HG03354 (cell line): ENCODE measurements around the gene PXDN.
"Not testable (repeated sequence)": the region's sequence is repeated elsewhere in the genome, so short reads cannot be mapped to it uniquely, and the experiment has no call there.

ENCODE experiments used
- ATAC-seq: cut with Tn5 transposase; IDR thresholded peaks from one replicate; pipeline ENCODE4 v1.9.1; 2021; ENCODE audit warnings: mild to moderate bottlenecking; ENCODE audit not compliant: unreplicated experiment, poor library complexity, severe bottlenecking

The PXDN gene, protein sequence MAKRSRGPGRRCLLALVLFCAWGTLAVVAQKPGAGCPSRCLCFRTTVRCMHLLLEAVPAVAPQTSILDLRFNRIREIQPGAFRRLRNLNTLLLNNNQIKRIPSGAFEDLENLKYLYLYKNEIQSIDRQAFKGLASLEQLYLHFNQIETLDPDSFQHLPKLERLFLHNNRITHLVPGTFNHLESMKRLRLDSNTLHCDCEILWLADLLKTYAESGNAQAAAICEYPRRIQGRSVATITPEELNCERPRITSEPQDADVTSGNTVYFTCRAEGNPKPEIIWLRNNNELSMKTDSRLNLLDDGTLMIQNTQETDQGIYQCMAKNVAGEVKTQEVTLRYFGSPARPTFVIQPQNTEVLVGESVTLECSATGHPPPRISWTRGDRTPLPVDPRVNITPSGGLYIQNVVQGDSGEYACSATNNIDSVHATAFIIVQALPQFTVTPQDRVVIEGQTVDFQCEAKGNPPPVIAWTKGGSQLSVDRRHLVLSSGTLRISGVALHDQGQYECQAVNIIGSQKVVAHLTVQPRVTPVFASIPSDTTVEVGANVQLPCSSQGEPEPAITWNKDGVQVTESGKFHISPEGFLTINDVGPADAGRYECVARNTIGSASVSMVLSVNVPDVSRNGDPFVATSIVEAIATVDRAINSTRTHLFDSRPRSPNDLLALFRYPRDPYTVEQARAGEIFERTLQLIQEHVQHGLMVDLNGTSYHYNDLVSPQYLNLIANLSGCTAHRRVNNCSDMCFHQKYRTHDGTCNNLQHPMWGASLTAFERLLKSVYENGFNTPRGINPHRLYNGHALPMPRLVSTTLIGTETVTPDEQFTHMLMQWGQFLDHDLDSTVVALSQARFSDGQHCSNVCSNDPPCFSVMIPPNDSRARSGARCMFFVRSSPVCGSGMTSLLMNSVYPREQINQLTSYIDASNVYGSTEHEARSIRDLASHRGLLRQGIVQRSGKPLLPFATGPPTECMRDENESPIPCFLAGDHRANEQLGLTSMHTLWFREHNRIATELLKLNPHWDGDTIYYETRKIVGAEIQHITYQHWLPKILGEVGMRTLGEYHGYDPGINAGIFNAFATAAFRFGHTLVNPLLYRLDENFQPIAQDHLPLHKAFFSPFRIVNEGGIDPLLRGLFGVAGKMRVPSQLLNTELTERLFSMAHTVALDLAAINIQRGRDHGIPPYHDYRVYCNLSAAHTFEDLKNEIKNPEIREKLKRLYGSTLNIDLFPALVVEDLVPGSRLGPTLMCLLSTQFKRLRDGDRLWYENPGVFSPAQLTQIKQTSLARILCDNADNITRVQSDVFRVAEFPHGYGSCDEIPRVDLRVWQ (N-terminal part only)

DNA sequence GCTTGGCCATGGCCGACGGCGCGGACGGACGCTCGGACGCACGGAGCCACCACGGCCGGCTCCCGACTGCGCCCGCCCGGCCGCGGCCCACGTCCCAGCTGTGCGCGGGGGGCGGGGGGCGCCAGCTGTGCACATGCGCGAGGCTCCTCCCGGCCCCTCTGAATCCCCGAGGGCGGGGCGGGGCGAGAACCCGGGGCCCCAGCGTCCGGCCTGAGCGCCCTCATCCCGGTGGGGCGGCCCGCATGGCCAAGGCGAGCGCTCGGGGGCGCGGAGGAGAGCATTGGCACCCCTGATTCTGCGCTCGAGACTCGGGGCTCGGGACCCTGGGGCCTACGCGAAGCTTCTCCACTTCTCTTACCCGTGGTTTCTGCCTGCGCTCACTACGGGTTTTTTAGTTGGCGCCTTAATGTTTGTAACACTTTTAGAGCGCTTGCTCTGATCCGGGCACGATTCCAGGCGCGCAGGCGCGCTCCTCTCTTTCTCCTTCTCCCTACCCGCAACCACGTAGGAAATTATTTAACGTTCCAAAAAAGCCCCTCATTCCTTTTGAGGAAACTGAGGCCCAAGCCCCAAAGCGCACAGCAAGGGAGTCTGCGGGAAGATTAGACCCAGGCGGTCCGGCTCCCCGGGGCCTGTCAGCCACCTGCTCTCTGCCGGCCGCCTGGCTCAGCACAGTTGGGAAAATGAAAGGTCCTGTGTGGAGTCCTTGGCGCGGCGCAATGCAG, at the start of gene PXDN:
Gene PXDN, minus strand, starts transcription at position 70 of the 725 bp plus-strand sequence. Its CDS starts 60 bp downstream, at position 10.
- no peak for ATAC-seq

DNA sequence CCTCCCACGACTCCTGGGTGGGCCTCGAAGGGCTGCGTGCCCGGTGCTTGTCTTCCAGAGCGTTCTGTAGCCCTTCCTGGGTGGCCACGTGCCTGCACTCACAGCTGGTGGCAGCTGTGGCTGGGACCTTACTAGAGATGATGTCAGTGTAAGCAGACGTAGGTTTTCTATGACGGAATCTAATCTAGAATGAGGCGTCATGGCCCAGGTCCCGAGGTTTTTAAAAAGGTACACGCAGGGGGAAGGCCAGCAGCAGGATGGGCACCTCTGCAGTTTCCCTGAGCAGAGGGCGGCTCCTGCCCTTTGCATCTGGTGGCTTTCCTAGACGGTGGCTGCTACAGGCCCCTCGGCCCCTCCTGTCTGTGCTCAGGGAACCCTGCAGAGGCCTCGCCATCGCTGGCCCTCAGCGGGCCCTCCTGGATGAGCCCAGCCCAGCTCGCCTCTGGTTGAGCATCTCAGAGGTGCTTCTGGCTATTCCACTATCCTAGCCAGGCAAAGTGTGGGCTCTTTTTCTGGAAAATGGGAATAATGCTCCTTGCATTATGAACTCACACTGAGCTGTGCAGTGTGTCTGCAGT, 49.6 kb upstream of the PXDN start:
- ATAC-seq, result no peak

DNA sequence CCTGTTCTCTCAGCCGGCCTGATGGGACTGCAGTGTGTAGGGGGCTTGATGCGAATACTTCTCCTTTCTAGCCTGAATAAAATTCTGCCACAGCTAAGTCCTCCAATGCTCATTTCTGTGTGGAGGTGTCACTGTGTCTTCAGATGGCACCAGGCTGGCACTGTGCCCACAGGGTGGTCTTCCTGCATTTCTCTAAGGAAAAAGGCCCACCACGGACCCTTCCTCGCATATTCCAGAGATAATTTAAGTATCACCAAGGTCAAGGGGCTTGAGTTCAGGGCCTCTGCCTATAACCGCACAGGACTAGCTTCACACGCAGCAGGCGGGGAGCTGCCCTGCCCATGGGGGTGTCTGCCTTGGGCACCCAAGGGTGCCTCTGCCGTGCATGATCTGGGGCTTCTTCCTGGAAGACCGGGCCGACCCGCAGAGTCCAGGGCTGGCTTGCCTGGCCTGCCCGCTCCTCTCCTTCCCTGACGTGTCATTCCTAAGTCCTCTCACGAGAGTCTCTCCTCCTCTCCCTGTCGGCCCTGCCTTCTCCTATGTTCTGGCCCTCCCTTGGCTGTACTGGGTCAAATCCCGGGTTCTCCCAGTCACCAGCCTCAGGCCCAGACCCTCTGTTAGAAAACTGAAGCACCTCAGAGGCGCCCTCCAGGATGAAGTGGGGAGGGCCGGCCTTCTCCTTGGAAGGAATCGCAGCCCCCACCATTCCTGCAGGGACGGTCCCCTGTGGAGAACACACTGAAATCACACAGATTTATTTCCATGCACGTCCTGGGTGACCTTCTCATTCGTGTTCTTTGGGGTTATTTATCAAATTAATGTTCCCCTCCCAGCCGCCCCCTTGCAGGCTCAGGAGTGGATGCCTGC, 48.9 kb upstream of the PXDN start:
- no peak for ATAC-seq

DNA sequence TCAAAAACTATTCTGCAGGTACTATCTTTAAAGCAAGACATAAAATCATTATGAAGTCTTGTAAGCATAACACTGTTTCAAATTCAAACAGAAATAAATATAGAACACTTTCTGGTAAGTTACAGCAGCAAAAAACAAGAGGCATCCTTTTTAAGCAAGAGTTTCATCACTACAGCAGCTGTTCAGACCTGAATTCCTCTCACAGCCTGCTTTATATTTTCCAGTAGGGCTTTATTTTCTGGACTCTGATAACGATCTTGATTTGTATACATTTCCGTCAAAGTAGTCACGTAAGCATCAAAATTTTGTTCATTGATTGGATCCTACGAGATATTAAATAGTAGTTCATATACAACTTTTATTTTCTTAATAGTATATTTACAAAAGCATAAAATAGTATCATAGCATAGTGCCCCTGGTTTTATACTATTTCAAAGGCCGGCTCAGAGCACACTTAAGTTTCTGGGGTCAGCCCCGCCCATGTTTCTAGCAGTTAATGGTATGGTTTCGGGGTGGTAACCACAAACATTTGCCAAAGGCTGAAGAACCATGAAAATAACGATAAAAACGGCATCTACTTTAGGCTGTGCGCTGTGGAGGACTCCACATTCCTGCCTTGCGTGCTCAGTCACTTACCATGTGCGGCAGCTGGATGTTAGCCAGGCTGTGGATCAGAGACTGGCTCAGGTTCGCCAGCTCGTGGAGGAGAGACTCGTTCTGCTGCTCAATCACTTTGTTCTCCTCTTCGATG, 47.5 kb upstream of the PXDN start:
- ATAC-seq, result no peak

- no peak for ATAC-seq
These were observed 46.8 kb upstream of the PXDN start for GRCh38 chr2:1791006-1791605.

GRCh38 chr2:1790473-1790872, 46.2 kb upstream of the PXDN start:
- no peak for ATAC-seq

GRCh38 chr2:1789610-1790009, 45.3 kb upstream of the PXDN start:
- ATAC-seq, result no peak

- no peak for ATAC-seq
These were observed 44.2 kb upstream of the PXDN start for GRCh38 chr2:1788478-1788959.

GRCh38 chr2:1787755-1788477, 43.6 kb upstream of the PXDN start:
- ATAC-seq, result no peak

DNA sequence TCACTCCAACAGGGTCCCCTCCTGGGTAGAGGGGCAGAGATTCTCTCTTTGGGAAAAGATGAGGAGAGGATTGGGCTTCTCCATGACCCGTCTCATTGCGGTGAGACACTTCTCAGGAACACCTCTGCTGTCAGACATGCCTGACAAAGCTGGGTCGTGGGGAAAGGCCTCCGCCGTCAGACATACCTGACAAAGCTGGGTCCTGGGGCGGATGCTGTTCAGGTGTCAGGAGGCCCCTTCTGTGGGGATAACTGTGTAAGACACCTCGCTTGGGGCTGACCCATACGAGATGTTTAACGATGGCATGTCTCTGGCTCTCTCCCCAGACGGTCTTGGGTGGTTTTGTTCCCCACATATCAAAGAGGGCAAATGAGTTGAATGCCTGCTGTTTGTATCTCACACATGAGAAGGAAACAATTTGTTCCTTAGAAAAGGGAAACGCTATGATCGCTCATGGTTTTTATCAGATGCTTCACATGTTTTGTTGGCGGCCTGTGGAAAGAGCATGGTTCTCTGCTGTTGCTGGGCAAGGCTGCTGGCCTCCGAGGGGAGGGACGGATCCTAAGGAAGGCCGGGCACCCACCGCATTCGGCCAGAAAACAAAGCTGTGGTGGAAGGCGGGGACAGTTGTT, 40.8 kb upstream of the PXDN start:
- no peak for ATAC-seq

- no peak for ATAC-seq
These were observed 39.8 kb upstream of the PXDN start for GRCh38 chr2:1784087-1784486.

GRCh38 chr2:1782514-1782913, 38.2 kb upstream of the PXDN start:
- ATAC-seq, result no peak

DNA sequence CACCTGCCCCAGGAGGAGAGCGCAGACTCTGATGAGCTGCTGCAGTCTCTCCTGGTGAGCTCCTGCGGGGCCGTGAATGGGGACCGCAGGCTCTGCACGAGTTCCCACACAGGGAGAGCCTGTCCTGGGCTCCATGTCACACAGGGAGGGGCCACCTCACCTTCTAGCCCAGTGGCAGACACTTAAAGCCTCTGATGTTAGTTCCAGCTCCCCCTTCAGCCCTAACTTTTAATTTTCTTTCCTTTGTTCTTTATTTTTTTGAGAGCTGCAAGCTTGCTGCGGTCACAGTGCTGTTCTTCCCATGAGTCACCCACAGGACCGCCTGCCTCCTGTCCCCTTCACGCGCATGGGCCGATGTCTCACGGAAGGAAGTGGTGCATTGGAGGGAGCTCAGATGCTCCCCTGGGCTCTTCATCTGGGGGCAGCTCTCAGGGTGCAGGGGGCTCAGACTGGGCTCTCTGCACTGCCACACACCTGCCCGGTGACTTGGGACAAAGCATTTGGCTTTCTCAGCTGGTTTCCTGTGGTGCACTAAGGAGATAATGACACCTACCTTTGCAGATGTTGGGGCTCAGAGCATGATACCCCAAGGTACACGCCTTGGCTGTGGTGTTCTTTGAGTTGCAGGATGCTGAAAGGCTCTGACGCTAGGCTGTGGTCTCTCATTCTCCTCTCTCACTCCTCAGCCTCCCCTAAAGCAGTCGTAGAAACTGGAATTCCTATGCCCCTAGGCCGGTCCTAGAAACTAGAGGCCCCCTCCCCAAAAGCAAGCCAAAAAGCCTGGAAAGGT, 37.2 kb upstream of the PXDN start:
- ATAC-seq, result no peak

- no peak for ATAC-seq
These were observed 36.4 kb upstream of the PXDN start for GRCh38 chr2:1780693-1781092.

DNA sequence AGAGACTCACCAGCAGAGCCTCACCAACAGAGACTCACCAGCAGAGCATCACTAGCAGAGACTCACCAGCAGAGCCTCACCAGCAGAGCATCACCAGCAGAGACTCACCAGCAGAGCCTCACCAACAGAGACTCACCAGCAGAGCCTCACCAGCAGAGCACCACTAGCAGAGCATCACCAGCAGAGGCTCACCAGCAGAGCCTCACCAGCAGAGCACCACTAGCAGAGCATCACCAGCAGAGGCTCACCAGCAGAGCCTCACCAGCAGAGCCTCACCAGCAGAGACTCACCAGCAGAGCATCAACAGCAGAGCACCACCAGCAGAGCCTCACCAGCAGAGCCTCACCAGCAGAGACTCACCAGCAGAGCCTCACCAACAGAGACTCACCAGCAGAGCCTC, 35.7 kb upstream of the PXDN start:
- ATAC-seq, result not testable (repeated sequence)
